ENCODE results near the gene BRAT1.
A peak's percentile ranks its signal among the peaks of the same experiment; 100 is the strongest.
"Not testable (repeated sequence)": the region's sequence is repeated elsewhere in the genome, so short reads cannot be mapped to it uniquely, and the experiment has no call there.

BRAT1 gene

DNA sequence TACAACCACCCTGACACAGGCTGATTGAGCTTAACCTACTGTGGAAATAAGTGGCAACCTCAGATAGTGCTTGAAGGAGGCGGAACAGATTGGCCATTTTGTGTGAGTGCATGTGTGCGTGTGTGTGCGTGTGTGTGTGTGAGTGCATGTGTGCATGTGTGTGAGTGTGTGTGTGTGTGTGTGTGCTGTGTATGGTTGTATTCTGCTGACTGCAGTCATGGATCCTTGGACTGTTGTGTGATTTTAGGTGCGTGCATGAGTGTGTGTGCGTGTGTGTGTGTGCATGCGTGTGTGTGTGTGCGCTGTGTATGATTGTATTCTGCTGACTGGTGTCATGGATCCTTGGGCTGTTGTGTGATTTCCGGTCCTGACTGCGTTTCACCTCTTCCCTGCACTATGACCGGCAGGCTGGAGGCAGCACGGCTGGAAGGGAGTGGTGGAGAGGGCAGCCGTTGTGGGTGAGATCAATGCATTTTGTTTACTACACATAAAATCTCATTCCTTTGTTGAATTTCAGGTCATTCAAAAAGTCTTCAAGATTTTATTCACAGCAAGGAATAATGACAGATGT, 9.7 kb upstream of the BRAT1 start:
- FAIRE-seq (peak; percentile 99), DNase-seq (ENCODE audit: low spot score) (no peak)

- not testable (repeated sequence) for FAIRE-seq; DNase-seq (ENCODE audit: low spot score)
Measured at GRCh38 chr7:2563955-2564354, 8.6 kb upstream of the BRAT1 start.

- DNase-seq (ENCODE audit: low spot score) (peak; percentile 39), FAIRE-seq (no peak)
Measured at GRCh38 chr7:2559283-2559950, 4.1 kb upstream of the BRAT1 start.

DNA sequence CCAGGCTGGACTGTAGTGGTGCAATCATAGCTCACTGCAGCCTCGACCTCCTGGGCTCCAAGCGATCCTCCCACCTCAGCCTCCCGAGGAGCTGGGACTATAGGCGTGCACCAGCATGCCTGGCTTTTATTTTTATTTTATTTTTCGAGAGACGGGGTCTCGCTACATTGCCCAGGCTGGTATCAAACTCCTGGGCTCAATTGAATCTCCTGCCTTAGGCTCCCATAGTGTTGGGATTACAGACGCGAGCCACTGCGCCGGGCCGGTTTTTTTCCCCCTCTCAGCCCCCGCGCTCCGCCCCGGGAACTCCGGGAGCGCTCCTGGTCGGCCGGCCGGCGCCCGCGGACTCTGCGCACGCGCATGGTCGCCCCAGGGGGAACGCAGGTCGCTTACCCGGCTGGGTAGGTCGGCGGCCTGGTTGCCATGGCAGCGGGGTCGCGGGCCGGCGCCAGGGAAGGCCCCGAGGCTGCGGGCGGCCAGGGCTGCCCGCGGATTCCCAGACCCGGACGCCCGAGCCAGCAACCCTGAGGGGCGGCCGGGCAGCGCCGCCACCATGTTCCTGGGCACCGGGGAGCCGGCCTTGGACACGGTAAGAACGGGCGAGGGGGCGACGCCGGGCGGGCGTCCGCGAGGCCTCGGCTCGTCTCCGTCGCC, 3.4 kb upstream of the BRAT1 start, which contains the start of gene IQCE:
IQCE (plus strand) TSS at position 351 of the 654 bp plus-strand sequence; CDS start at position 554, 203 bp downstream.
- FAIRE-seq = peak; percentile 94
- DNase-seq (ENCODE audit: low spot score) = peak; percentile 99

DNA sequence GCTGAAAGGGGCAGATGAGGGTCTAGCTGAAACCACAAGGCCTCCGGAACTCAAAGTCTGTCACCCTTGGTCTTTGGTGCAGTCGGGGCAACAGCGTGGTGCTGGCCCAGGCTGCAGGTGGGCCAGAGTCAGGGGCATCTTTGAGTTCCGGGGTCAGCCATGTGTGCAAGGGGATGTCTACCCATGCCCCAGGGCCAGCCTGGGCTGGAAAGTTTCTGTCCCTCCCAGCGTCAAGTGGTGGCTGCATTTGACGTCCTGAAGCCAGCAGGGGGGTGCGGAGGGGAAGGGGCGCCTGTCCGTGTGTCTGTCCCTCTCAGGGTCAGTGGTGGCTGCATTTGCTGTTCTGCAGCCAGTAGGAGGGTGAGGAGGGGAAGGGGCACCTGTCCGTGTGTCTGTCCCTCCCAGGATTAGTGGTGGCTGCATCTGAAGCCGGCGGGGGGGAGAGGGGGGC, 638 bp downstream of the BRAT1 start:
- peak; percentile 43 for DNase-seq (ENCODE audit: low spot score)
- peak; percentile 86 for FAIRE-seq

- no peak for FAIRE-seq
- no peak for DNase-seq (ENCODE audit: low spot score)
Measured at GRCh38 chr7:2553831-2554581, 1.3 kb downstream of the BRAT1 start.

DNA sequence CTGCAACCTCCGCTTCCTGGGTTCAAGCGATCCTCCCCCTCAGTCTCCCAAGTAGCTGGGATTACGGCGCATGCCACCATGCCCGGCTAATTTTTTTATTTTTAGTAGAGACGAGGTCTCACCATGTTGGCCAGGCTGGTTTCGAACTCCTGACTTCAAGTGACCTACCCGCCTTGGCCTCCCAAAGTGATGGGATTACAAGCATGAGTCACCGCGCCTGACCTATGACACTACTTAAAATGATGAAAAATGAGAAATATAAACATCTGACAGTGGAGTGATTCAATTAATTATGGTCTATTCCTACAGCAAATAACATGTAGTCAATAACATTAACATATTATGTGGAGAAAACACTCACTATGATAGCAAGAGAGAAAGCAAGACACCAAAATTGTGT, 2.2 kb downstream of the BRAT1 start:
- FAIRE-seq = no peak
- DNase-seq (ENCODE audit: low spot score) = no peak

DNA sequence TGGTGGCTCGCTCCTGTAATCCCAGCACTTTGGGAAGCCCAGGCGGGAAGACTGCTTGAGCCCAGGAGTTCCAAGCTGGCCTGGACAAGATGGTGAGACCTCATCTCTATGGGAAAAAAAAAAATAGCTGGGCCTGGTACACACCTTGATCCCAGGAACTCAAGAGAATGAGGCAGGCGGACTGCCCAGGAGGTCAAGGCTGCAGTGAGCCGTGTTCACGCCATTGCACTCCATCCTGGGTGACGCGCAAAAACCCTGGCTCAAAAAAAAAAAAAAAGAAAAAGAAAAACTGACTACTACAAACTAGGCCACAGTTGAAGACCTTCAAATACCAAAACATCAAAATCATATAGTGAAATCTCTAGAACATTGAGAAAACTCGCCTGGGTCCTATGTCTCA, 3.9 kb downstream of the BRAT1 start:
- DNase-seq (ENCODE audit: low spot score) (no peak), FAIRE-seq (no peak)

DNA sequence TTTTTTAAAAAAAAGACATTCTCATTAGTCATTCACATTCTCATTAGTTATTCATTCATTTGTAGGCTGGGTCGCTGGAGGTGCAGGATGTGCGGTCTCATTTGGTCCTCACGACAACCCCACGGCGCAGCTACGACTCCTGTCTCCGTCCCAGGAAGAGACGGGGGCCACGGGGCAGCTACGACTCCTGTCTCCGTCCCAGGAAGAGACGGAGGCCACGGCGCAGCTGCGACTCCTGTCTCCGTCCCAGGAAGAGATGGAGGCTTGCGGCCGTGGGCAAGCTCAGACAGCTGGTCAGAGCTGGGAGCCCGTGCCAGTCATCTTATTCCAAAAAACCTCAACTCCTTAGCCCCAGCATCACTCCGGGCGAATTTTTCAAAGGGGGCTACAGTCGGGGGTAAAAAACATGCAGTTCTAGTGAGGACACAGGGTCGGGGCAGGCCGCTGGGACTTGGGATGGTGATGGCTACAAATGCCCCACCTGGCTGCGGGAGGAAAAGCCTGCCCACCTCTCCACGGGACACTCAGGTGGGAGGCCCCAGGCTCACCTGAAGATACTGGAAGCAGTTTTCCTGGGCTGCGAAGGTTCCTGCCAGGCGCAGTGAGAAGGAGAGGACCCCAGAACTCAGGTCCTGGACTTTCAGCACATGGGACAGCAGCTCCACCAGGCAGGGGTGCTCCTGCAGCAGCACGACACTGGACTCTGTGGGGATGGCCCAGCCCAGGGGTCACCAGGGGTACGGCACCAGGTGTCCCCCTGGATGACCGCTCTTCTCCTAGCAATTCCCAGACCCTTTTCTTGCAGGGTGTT, 8.3 kb downstream of the BRAT1 start:
- peak; percentile 62 for FAIRE-seq
- no peak for DNase-seq (ENCODE audit: low spot score)

- no peak for DNase-seq (ENCODE audit: low spot score)
- FAIRE-seq = peak; percentile 40
Measured at GRCh38 chr7:2545746-2546425, 9.4 kb downstream of the BRAT1 start.

- FAIRE-seq = peak; percentile 95
- DNase-seq (ENCODE audit: low spot score) = no peak
Measured at GRCh38 chr7:2544541-2545188, 10.7 kb downstream of the BRAT1 start.

GRCh38 chr7:2542916-2543871, 12.1 kb downstream of the BRAT1 start:
- FAIRE-seq (peak; percentile 89), DNase-seq (ENCODE audit: low spot score) (no peak)

DNA sequence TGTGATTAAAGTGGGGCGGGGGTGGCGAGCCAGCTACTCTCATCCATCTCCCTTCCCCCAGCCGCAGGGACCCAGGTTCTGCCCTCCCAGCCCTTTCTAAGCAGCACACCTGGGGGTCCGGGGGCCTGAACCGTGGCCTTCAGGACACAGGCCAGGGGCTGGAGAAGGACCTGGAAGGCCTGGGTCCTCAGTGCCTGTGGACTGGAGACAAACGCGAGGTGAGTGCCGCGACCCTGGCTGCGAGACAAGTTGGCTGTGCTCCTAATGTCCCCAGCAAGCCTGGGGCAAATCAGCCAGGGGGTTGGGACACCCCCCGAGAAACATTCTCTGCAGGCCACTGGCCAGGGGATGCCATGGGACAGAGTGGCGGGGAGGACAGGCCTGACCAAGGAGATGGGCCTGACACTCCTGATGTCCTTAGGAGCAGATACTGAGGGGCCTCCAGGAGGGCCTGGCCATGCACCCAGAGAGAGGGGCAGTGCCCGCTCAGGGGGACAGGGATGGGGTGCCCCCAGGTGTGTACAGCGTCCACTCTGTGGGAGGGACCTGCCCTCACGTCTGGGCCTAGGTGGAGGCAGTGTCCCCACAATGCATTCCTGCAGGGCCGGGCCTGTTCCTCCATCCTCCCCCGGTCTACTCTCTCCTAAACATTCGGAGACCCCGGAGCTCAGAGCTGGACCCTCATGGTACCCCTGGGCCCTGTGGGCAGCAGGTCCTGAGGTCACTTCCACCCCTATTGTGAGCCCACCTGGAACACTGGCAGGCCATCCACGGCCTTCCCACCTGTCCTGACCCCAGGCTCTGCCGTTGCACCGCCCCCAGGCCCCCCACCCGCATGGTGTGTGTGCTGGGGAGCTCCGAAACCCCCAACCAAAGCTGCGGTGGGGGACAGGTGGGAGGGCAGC, 13.1 kb downstream of the BRAT1 start:
- FAIRE-seq = peak; percentile 90

DNA sequence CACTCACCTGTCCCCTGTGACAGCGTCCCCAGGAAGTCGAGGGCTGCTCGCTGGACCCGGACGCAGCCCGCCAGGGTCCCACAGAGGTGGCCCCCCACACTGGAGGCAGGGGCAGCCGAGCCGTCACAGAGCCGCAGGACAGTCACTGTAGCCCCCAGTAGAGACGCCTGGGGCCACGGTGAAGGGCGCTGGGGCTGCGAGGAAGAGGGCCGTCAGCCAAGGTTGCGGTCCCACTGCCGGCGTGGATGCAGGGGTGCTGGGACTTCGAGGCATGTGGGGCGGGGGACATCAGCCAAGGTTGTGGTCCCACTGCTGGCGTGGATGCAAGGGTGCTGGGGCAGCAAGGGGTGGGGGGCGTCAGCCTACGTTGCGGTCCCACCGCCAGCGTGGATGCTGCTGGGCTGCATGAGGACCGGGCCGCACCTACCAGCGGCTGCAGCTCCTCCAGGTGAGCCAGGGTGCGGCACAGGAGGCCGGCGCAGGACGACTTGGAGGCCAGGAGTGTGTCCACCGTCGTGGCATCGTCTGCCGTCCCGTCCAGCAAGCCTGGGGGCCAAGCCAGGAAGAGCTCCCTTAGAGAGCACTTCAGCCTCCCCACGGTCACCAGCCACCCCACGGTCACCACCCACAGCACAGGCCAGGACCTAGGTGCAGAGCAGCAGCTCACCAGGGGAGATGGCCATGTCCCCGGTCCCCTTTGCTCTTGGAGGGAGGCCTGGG, 13.9 kb downstream of the BRAT1 start:
- no peak for DNase-seq (ENCODE audit: low spot score)
- FAIRE-seq = peak; percentile 76

More for the DNA sequence above, 13.1 kb downstream of the BRAT1 start:
- no peak for DNase-seq (ENCODE audit: low spot score)

DNA sequence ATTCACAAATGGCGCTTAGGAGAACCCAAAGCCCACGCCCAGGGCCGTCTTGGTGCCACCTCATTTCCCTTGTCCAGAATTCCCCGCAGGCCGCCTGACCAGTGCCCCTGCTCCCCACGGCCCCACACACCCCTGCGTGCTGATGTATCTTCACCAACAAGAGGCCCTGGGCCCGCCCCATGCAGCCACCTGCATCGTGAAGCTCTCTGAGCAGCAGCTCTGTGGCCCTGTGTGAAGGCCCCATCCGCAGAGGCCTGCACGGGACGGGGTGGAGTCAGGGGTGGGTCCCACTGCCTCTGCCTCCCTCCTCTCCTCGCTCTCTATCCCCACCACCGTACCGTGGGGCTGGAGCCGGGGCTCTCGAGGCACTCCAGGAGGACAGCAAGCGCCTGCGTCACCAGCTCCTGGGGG, 14.7 kb downstream of the BRAT1 start:
- FAIRE-seq (peak; percentile 17), DNase-seq (ENCODE audit: low spot score) (no peak)

GRCh38 chr7:2540133-2540532, 15.2 kb downstream of the BRAT1 start:
- FAIRE-seq = no peak
- no peak for DNase-seq (ENCODE audit: low spot score)
